A549 (cell line): ENCODE results near the gene KIFC1. TPM values are rescaled to one million over a fixed set of nuclear protein-coding genes. Genes with fewer than 3 reads are reported as not detected.

Experiments used
- ATAC-seq, 2 experiments: fragments of 200-7000 bp in 1 of 2; fragments of >200 bp in 1 of 2; cut with Nextera tagmentation in 1 of 2; cut with Tn5 transposase in 1 of 2; 3 replicates each; pipeline versions ENCODE4 v1.8.0 to v1.9.1; 2018 to 2020; ENCODE audit warnings: mild to moderate bottlenecking in 1 of 2, moderate library complexity in 1 of 2
- CTCF ChIA-PET: fragments of 300-600 bp; sonication (Branson Sonifier 250); formaldehyde crosslinking; extraction: SDS; loops from one replicate; lab custom pipeline; 2021; ENCODE audit warnings: antibody characterized with exemption, inconsistent platforms; lab: Yijun Ruan, JAX
- POLR2A ChIA-PET: fragments of 350-600 bp; formaldehyde crosslinking; extraction: SDS; loops from one replicate; lab custom pipeline; 2021; ENCODE audit warnings: antibody characterized with exemption, inconsistent platforms; lab: Yijun Ruan, JAX
- DNase-seq, 2 experiments: peaks; one replicate each; pipeline versions ENCODE4 v3.0.0 to v3.0.0-alpha.2; 2011 to 2016; ENCODE audit warnings: low read depth in 1 of 2, low spot score in 1 of 2
- FAIRE-seq: peaks from 2 replicates; lab custom pipeline; 2011; peaks lifted over from hg19 to GRCh38; lab: Jason Lieb, UNC
- H3K27ac ChIP-seq, 2 experiments: fragments of >200 bp; sonication (Bioruptor Twin); formaldehyde crosslinking; 3 replicates each; pipeline ENCODE4 v1.5.1; 2016 to 2017
- H3K4me1 ChIP-seq: fragments of >200 bp; sonication (Bioruptor Twin); formaldehyde crosslinking; 3 replicates; pipeline ENCODE4 v1.6.1; 2016
- H3K4me2 ChIP-seq: fragments of >200 bp; sonication (Bioruptor Twin); formaldehyde crosslinking; 3 replicates; pipeline ENCODE4 v1.6.1; 2016
- H3K4me3 ChIP-seq: fragments of >200 bp; sonication (Bioruptor Twin); formaldehyde crosslinking; 3 replicates; pipeline ENCODE4 v1.5.1; 2016
- H3K9me3 ChIP-seq: fragments of >200 bp; sonication (Bioruptor Twin); formaldehyde crosslinking; 3 replicates; pipeline ENCODE4 v1.6.1; 2016
- ATOH8 ChIP-seq: fragments of 250-450 bp; sonication (Bioruptor Pico); IDR thresholded peaks from 2 replicates; pipeline ENCODE4 v1.5.0; 2020; ENCODE audit warnings: low read depth, mild to moderate bottlenecking, moderate library complexity
- CBX8 ChIP-seq: fragments of 200-600 bp; sonication (generic); IDR thresholded peaks from 2 replicates; pipeline ENCODE4 v1.6.1; 2016
- CHD2 ChIP-seq: fragments of 150-350 bp; IDR thresholded peaks from 2 replicates; pipeline ENCODE4 v1.6.1; 2014; ENCODE audit warnings: low read length; ENCODE audit not compliant: partially characterized antibody
- CHD4 ChIP-seq: fragments of 200-600 bp; sonication (generic); IDR thresholded peaks from 2 replicates; pipeline ENCODE4 v1.6.1; 2016; ENCODE audit warnings: antibody characterized with exemption, mild to moderate bottlenecking, borderline replicate concordance
- EHF ChIP-seq: fragments of 250-450 bp; sonication (Bioruptor Pico); IDR thresholded peaks from 2 replicates; pipeline ENCODE4 v1.5.0; 2020; ENCODE audit warnings: mild to moderate bottlenecking
- EHMT2 ChIP-seq: fragments of 200-600 bp; sonication (generic); IDR thresholded peaks from 2 replicates; pipeline ENCODE4 v1.6.1; 2016; ENCODE audit warnings: antibody characterized with exemption, low read depth, mild to moderate bottlenecking, moderate library complexity
- ELK1 ChIP-seq: fragments of 150-350 bp; IDR thresholded peaks from 2 replicates; pipeline ENCODE4 v1.6.1; 2014; ENCODE audit warnings: low read depth, mild to moderate bottlenecking, low read length
- EP300 ChIP-seq, 2 experiments: fragments of >200 bp; sonication (Bioruptor Twin); formaldehyde crosslinking; IDR thresholded peaks; 2 replicates in 1 of 2; 3 replicates in 1 of 2; pipeline ENCODE4 v1.6.1; 2016 to 2017
- FOSB ChIP-seq: fragments of 250-450 bp; sonication (Bioruptor Pico); IDR thresholded peaks from 2 replicates; pipeline ENCODE4 v1.5.0; 2020; ENCODE audit warnings: mild to moderate bottlenecking, moderate library complexity
- FOSL2 ChIP-seq, 2 experiments: fragments of 450-650 bp in 1 of 2; fragments of >200 bp in 1 of 2; sonication (Bioruptor Twin) in 1 of 2; formaldehyde crosslinking; IDR thresholded peaks; 2 replicates each; pipeline versions ENCODE4 v1.5.0 to v1.6.1; 2016 to 2020; ENCODE audit warnings: mild to moderate bottlenecking in 1 of 2, moderate library complexity in 1 of 2
- FOXS1 ChIP-seq: fragments of 250-450 bp; sonication (Bioruptor Pico); IDR thresholded peaks from 2 replicates; pipeline ENCODE4 v1.5.0; 2020; ENCODE audit warnings: mild to moderate bottlenecking, moderate library complexity
- GATA3 ChIP-seq: IDR thresholded peaks from 2 replicates; pipeline ENCODE4 v1.6.1; 2012; ENCODE audit warnings: borderline replicate concordance
- HES2 ChIP-seq: fragments of >200 bp; sonication (Bioruptor Twin); formaldehyde crosslinking; IDR thresholded peaks from 2 replicates; pipeline ENCODE4 v1.6.1; 2016
- HOXB13 ChIP-seq: fragments of 250-450 bp; sonication (Bioruptor Pico); IDR thresholded peaks from 2 replicates; pipeline ENCODE4 v1.5.0; 2020; ENCODE audit warnings: low read depth, mild to moderate bottlenecking, moderate library complexity
- HOXB5 ChIP-seq: fragments of 250-450 bp; sonication (Bioruptor Pico); IDR thresholded peaks from 2 replicates; pipeline ENCODE4 v1.5.0; 2020; ENCODE audit warnings: mild to moderate bottlenecking, moderate library complexity
- JUN ChIP-seq, 2 experiments: fragments of >200 bp; sonication (Bioruptor Twin); formaldehyde crosslinking; IDR thresholded peaks; 2 replicates in 1 of 2; 3 replicates in 1 of 2; pipeline ENCODE4 v1.6.1; 2016 to 2017
- JUNB ChIP-seq: fragments of >200 bp; sonication (Bioruptor Twin); formaldehyde crosslinking; IDR thresholded peaks from 2 replicates; pipeline ENCODE4 v1.6.1; 2016
- KDM1A ChIP-seq: fragments of 200-600 bp; sonication (generic); IDR thresholded peaks from 2 replicates; pipeline ENCODE4 v1.6.1; 2016; ENCODE audit warnings: low read depth, mild to moderate bottlenecking
- MAFK ChIP-seq: fragments of 450-650 bp; IDR thresholded peaks from 2 replicates; pipeline ENCODE4 v1.6.1; 2014; ENCODE audit not compliant: partially characterized antibody
- MAX ChIP-seq: IDR thresholded peaks from 2 replicates; pipeline ENCODE4 v1.6.1; 2012
- NFE2L2 ChIP-seq: fragments of 150-350 bp; conservative IDR thresholded peaks from 2 replicates; pipeline ENCODE4 v1.6.1; 2014; ENCODE audit warnings: low read length
- NR3C1 ChIP-seq: fragments of >200 bp; sonication (Bioruptor Twin); formaldehyde crosslinking; IDR thresholded peaks from 3 replicates; pipeline ENCODE4 v1.6.1; 2017
- PBX3 ChIP-seq: IDR thresholded peaks from 2 replicates; pipeline ENCODE4 v1.6.1; 2012
- PHF8 ChIP-seq: fragments of 200-600 bp; sonication (generic); IDR thresholded peaks from 2 replicates; pipeline ENCODE4 v1.6.1; 2016; ENCODE audit warnings: low read depth, mild to moderate bottlenecking, antibody characterized with exemption, moderate library complexity, borderline replicate concordance
- RAD21 ChIP-seq, 2 experiments: fragments of >200 bp in 1 of 2; sonication (Bioruptor Twin) in 1 of 2; formaldehyde crosslinking in 1 of 2; IDR thresholded peaks in 1 of 2; conservative IDR thresholded peaks in 1 of 2; 2 replicates in 1 of 2; 3 replicates in 1 of 2; pipeline ENCODE4 v1.6.1; 2012 to 2018; ENCODE audit warnings: inconsistent platforms in 1 of 2
- RARB ChIP-seq: fragments of 250-450 bp; sonication (Bioruptor Pico); IDR thresholded peaks from 2 replicates; pipeline ENCODE4 v1.8.0; 2021; ENCODE audit warnings: mild to moderate bottlenecking, moderate library complexity
- RFX5 ChIP-seq: fragments of 450-650 bp; IDR thresholded peaks from 2 replicates; pipeline ENCODE4 v1.7.1; 2014; ENCODE audit warnings: antibody characterized with exemption, mild to moderate bottlenecking, moderate library complexity
- SMC3 ChIP-seq: fragments of >200 bp; sonication (Bioruptor Twin); formaldehyde crosslinking; IDR thresholded peaks from 3 replicates; pipeline ENCODE4 v1.6.1; 2018; ENCODE audit warnings: inconsistent platforms
- SREBF2 ChIP-seq: fragments of 450-650 bp; IDR thresholded peaks from 2 replicates; pipeline ENCODE4 v1.6.1; 2014; ENCODE audit warnings: mild to moderate bottlenecking, moderate library complexity
- TP53 ChIP-seq: fragments of 250-450 bp; sonication (Bioruptor Pico); IDR thresholded peaks from 2 replicates; pipeline ENCODE4 v1.5.0; 2021; ENCODE audit warnings: mild to moderate bottlenecking, moderate library complexity
- ZSCAN20 ChIP-seq: fragments of 250-450 bp; sonication (Bioruptor Pico); IDR thresholded peaks from 2 replicates; pipeline ENCODE4 v1.8.0; 2022; ENCODE audit warnings: mild to moderate bottlenecking, moderate library complexity
- WGBS: methylation state at CpG from one replicate; pipeline ENCODE4 v1.1.6; 2017; ENCODE audit errors: missing lambda C conversion rate; 5-methylcytosine and 5-hydroxymethylcytosine counted together
- polyA plus RNA-seq, 4 experiments: library from polyadenylated mRNA; depleted of rRNA in 3 of 4; stranded (reverse); fragments of >200 nt; fragmentation: RNase III in 1 of 4; extraction: RNeasy Plus Mini Kit Qiagen cat#74134 plus additional on column Dnase treatment in 1 of 4; gene quantifications; 2 replicates in 3 of 4; 3 replicates in 1 of 4; pipeline ENCODE4 v1.2.3, GENCODE V29; 2011 to 2017

Gene KIFC1
- polyA plus RNA-seq, 2 of the 4 experiments (the other 2 are of a cell fraction), result 23.9 to 30.5 TPM

GRCh38 chr6:33434961-33435360 is 43.3 kb downstream of the KIFC1 start:
- Histone ChIP-seq H3K4me3 (no peak overlapping the region), H3K27ac (no peak overlapping the region), H3K4me1 (peaks cover 18% of the 10 kb centered on the region; the same call in 2 of the 3 replicates), H3K9me3 (no peaks in the 10 kb centered on the region), H3K4me2 (no peak overlapping the region)
- no peak for TF ChIP-seq ZSCAN20 (CRISPR knock-in tag)
- TF ChIP-seq FOSB (CRISPR knock-in tag), result no peak
- TF ChIP-seq RAD21 (conservative IDR thresholded peaks at IDR 0.05 in 1 of 2, IDR thresholded peaks at IDR 0.05 in 1 of 2), result no peak
- FAIRE-seq, result no peak
- CTCF ChIA-PET, result interaction anchor here (0.6 to 3.0 kb wide), 2 partner anchors 9 to 134 kb away, joined by 4 to 11 read pairs; no protein-coding TSS in a partner anchor
- ATAC-seq, result no peak
- POLR2A ChIA-PET, result no interaction called here
- 93% methylated on average over 4 of the region's 4 CpGs for WGBS
- DNase-seq, result no peak

- no peak for ATAC-seq
- ChIA-PET CTCF (interaction anchor here (3.0 kb wide), 1 partner anchor 12 kb away, joined by 11 read pairs; no protein-coding TSS in a partner anchor), POLR2A (no interaction called here)
- H3K4me2 ChIP-seq, result no peak overlapping the region
- TF ChIP-seq EP300 (IDR thresholded peaks at IDR 0.05) (no peak), CHD4 (no peak), RARB (CRISPR knock-in tag) (no peak), FOXS1 (no peak), ELK1 (no peak), SREBF2 (no peak), ATOH8 (CRISPR knock-in tag) (no peak), CHD2 (no peak), JUNB (no peak), EHMT2 (no peak), JUN (IDR thresholded peaks at IDR 0.05) (no peak), RFX5 (no peak), ZSCAN20 (CRISPR knock-in tag) (no peak), PBX3 (no peak), MAFK (no peak), SMC3 (no peak), HES2 (no peak), GATA3 (no peak)
- no peaks in the 10 kb centered on the region for H3K9me3 ChIP-seq
- no peaks in the 10 kb centered on the region for H3K4me1 ChIP-seq
- no peak for DNase-seq
- no peak for FAIRE-seq
- H3K27ac ChIP-seq, result no peak overlapping the region
- WGBS, result 95% methylated on average over 15 of the region's 18 CpGs
- H3K4me3 ChIP-seq, result no peak overlapping the region
These were observed 46.0 kb downstream of the KIFC1 start for GRCh38 chr6:33437666-33438065.

GRCh38 chr6:33438978-33439594 is 47.5 kb downstream of the KIFC1 start:
- no peaks in the 10 kb centered on the region for H3K9me3 ChIP-seq
- POLR2A ChIA-PET, result no interaction called here
- H3K4me3 ChIP-seq, result no peak overlapping the region
- DNase-seq (no peak), ATAC-seq (no peak), FAIRE-seq (no peak)
- H3K27ac ChIP-seq, result no peak overlapping the region
- H3K4me2 ChIP-seq, result no peak overlapping the region
- CTCF ChIA-PET, result interaction anchor here (1.0 to 2.1 kb wide), 3 partner anchors 9 to 261 kb away, joined by 3 to 4 read pairs (median 3); no protein-coding TSS in a partner anchor
- WGBS, result 96% methylated on average over 3 of the region's 3 CpGs
- TF ChIP-seq KDM1A (no peak), ZSCAN20 (CRISPR knock-in tag) (no peak), EHF (no peak), FOSL2 (IDR thresholded peaks at IDR 0.05) (no peak), FOSL2 (CRISPR knock-in tag; IDR thresholded peaks at IDR 0.05) (no peak), NR3C1 (no peak), MAX (no peak), TP53 (no peak), CBX8 (no peak), HOXB13 (CRISPR knock-in tag) (no peak), RAD21 (conservative IDR thresholded peaks at IDR 0.05 in 1 of 2, IDR thresholded peaks at IDR 0.05 in 1 of 2) (no peak), PHF8 (no peak), RARB (CRISPR knock-in tag) (no peak), NFE2L2 (no peak), HOXB5 (no peak), ELK1 (no peak)
- H3K4me1 ChIP-seq, result no peaks in the 10 kb centered on the region
